Stimulated activated CD4-positive, alpha-beta T cell treated with anti-CD3 and anti-CD28 coated beads, Interleukin-1b, Interleukin-23, amount 100 ng/mL, for 1 hour (primary cell): ENCODE results near the gene GUF1.
A peak's percentile ranks its signal among the peaks of the same experiment; 100 is the strongest.
"Not testable (repeated sequence)": the region's sequence is repeated elsewhere in the genome, so short reads cannot be mapped to it uniquely, and the experiment has no call there.

Experiments used
- DNase-seq, 2 donors: peaks; one replicate each; pipeline ENCODE4 v3.0.0-alpha.2; 2020; ENCODE audit warnings: low read depth in 2 of 2

The GUF1 gene

DNA sequence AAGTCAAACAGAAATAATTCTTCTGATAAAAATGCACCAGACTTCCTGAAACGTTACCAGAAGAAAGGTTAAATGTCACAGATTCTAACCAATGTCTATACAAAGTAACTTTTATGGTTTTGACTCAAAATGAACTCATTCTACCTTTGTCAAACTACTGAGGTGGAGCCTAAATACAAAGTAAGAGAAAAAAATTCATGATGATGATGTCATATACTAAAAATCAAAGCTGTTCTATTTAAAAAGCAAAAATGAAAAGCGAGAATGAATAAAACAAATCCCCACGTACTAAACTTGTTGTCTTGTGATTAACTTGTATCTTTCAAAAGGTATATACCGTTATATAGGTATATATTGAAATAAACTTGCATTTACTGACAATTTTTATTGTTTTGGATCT, 26.5 kb downstream of the GUF1 start:
- DNase-seq = no peak

- no peak for DNase-seq
Observed at GRCh38 chr4:44713125-44713524, 34.9 kb downstream of the GUF1 start.

DNA sequence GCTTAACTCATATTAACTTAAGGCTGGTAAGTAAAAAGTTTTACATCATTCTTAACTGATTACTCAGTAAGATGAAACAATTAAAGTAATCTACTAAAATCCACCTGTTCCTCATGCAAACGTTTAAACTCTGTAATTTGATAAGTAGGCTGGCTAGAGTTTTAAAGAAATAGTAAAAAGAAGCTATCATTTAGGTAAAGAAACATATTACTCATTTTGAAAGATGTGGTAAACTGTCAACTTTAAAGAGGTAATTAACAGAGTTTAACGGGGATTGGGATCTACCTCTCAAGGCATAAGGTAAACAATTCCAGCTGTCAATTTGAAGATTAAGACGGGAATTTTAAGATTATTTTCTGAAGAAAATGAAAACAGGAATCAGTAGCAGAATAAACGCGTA, 38.4 kb downstream of the GUF1 start:
- DNase-seq = no peak

- DNase-seq = no peak
Observed at GRCh38 chr4:44720371-44720770, 42.2 kb downstream of the GUF1 start.

DNA sequence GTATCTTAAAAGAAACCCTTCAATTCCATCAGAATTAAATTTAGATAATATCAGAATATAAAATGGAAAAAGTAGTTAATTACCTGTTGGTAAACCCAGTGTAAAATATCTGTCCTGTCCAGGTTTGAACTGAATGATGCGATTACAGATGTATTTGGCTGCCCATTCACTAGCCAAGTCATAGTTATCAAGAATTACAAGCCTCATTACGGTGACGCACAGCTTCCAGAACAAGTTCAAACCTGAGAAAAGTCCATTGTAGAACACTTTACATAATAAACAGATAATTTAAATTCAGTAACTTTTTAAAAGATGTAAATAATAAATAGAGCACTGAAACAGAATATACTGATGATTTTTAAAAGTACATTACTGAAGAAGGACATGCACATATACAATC, 43.8 kb downstream of the GUF1 start:
- DNase-seq = no peak

DNA sequence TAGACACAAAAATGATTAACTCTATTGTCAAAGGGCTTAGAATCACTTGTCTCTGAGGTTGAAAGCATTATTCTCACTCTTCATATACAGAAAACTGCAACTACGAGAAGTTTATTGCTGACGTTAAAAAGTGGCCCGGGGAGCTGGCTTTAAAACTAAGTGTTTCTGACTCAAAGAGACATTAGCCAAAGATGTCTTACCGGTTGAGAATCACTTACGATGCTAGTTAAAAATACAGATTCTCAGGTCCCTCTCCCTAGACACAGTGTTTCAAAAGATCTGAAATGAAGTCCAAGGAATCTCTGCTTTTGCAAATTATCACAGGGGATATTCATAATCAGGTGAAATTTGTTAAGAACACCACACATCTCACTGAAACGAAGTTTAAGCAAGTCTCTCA, 46.9 kb downstream of the GUF1 start:
- no peak for DNase-seq

DNA sequence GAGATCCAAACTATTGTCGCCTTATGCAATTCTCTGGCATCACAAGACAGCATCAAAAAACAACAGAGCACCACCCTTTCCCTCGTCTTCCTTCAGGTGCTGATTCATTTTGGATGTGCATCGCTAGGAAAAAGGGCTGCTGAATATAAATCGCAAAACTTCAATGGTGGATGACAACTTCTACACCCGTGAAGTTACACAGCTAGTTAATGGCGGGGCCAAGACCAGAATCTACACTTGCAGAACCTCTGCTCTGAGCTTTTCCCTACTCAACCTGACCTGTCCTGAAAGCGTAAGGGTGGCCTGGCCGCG, 47.5 kb downstream of the GUF1 start:
- DNase-seq = no peak

DNA sequence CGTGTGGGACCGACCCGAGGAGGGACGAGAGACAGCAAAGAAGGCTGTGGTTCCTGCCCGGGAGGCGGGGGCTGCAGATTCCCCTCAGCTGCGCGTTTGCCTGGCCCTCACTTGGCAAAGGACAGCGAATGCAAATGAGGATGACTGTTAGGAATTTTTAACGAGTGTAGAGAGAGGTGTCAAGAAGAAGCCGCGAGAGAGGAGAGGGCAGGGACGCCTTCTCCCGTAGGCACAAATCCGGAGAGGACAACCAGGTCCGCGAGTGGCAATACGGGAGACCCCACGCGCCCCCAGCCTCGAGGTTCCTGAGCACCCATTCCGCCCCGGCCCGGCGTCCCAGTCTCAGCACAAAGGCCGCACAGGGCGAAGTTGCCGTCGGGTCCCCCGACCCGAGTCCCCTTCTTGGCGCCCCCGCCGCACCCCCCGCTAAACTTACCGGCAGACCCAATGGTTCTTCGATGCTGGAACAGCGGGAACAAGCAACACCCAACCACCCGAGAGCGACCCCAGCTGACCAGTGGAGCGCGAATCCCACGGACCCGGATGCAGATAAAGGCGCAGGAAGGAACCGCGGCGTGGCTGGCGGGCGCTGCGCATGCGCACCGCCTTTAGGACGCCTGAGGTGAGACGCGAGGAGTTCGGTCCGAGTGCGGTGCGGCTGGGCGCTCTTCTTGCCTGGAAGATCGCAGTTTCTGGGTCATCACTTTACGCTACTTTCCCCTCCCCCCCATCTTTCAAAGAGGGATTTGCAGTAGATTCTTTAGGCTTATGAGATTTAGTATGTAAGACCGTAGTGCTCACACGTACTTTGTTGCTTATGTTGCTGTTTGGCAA, 48.0 kb downstream of the GUF1 start, which contains the start of gene GNPDA2:
Gene GNPDA2, minus strand, starts transcription at position 519 of the 834 bp plus-strand sequence. CDS start 4,349 bp downstream, outside the sequence.
- DNase-seq = peak; percentile 53 to 55

- no peak for DNase-seq
Observed at GRCh38 chr4:44727471-44727870, 49.3 kb downstream of the GUF1 start.

DNA sequence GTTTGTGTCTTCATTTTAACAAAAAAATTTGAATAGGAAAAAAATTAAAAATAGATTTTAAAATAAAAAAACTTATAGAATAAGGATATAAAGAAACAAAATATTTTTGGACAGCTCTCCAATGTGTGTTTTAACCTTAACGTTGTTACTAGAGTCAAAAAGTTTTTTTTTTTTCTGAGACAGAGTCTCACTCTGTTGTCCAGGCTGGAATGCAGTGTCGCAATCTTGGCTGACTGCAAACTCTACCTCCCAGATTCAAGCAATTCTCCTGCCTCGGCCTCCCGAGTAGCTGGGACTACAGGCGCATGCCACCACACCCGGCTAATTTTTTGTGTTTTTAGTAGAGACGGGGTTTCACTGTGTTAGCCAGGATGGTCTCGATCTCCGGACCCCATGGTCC, 50.5 kb downstream of the GUF1 start:
- not testable (repeated sequence) for DNase-seq

- no peak for DNase-seq
Observed at GRCh38 chr4:44736900-44737299, 58.7 kb downstream of the GUF1 start.

- DNase-seq = no peak
Observed at GRCh38 chr4:44738615-44739014, 60.4 kb downstream of the GUF1 start.

GRCh38 chr4:44740201-44740600, 62.0 kb downstream of the GUF1 start:
- DNase-seq = no peak
